HG03378 (cell line): Measurements from ENCODE around the gene GNAL.

Experiments used
- ATAC-seq: cut with Tn5 transposase; IDR thresholded peaks from one replicate; pipeline ENCODE4 v1.9.1; 2021; ENCODE audit warnings: mild to moderate bottlenecking, moderate library complexity; ENCODE audit not compliant: unreplicated experiment

The GNAL gene

DNA sequence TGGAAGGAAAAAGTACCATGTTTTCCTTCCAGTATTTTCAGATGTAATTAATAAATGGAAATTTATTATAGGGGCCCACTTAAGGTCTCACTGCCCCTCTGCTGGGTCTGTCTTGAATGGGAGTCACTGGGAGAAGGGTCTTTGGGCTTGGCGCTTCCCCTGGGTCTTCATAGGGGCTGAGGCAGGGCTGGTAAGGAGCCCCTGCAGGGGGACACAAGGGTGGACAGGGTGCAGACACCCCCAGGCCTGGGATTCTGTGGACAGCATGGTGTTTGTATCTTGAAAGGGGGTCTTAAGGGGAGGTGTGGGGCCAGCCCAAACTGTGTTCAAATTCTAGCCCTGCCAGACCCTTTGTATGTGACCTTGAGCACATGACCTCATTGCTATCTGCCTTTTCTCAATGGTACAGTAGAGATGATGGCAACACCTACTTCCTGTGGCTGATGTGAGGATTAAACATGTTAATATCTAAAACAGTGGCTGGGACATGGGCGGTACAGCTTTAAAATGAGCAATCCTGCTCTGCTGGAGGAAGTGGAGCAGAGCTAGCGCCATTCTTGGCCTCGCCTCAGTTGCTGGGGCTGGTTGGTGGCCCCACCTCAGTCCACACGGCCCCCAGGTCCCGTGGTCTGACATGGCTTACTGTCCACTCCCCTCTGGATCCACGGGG is 71.6 kb downstream of the GNAL start:
- ATAC-seq, result no peak

DNA sequence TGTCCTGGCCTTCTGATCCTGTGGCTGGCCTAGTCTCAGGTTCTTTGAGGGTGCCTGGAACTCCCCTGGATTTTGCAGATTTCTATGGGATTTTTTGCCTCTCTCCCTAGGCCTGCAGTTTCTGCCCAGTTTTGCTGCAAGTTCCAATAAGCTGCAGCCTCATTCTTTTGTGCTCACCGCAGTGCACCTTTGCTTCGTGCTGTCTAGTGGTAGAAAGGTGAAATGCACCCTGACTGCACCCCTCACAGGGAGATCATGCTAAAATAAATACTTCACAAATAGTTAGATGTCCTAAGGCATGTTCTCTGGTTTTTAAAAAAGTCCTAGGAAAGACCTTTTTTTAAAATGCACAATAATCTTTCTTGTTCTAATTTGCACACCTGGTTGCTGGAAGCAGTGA is 72.5 kb downstream of the GNAL start:
- ATAC-seq, result no peak

DNA sequence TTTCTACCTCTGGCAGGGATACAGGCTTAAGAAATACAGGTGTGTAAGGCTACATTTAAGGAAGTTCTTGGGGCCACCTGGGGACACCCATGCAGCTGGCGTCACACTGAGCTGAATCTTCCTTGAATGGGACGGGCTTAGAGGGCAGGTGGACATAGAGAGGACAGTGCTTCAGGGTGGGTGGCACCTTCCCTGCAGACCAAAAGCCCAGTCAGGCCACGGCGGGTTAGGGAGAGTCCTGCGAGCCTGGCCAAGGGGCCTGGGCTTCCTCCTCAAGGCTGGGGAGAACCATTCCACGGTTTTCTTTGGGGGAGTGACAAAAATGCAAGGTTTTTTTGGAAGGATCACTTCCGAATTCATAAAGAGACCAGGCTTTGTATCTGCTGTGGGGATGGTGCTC is 73.4 kb downstream of the GNAL start:
- no peak for ATAC-seq

DNA sequence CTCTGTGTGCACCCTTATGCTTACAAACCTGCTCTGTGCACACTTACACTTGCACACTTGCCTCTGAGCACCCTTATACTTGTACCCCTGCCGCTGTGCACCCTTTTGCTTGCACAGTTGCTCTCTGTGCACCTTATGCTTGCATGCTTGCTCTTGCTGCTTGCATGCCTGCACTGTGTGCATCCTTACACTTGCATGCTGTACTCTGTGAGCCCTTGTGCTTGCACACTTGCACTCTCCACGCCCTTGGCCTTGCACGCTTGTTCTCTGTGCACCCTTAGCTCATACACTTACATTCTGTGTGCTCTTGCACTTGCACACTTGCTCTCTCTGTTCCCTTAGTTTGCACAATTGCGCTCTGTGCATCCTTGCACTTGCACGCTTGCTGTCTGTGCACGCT is 78.3 kb downstream of the GNAL start:
- no peak for ATAC-seq

DNA sequence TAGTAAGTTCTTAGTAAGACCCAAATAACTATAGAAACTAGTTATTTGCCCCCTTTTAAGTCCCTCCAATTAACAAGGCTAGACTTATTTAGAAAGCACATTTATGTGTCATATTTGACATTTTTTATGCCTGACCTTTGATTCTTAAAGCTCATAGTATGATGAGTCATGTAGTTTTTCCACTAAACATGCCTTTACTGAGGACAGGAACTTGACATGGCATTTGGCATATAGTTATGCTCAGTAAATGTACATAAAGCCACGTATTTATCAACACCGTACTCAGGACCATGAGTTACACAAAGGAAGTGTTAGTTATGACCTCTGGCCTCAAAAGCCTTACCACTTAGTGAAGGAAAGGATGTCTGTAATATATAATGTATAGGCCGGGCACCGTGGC is 78.9 kb downstream of the GNAL start:
- no peak for ATAC-seq

DNA sequence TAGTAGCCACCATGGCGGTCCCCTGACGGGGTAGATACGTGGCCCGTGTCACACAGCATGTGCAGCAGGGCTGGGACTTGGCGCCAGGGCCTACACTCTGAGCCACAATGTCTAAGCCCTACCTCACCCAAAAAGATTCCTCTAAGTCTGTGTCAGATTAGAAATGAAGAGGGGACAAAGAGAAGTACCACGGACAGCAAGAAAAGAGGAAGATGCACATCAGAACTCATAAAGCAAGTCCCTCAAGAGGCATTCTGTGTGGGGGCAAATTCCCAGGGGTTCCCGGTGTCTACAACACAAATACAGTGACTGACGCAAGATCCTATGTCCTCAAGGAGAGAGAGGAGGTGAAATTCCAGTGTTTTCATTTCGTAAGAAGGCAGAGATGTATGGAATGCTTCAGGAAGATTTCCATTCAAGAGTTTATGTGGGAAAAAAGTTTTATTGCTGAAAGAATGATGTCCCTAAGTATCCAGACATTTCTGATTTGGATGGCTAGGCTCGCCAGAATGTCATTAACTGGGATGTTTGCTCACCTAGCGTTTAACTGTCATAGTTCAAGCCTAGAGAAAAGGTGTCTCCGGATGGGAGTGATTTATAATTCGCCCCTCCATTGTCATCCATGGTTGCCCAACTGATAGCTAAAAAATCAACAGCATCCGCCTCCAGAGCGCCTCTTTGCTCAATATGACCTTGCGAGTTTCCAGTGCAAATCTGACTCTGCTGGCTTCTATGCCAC is 86.5 kb downstream of the GNAL start:
- ATAC-seq, result no peak

DNA sequence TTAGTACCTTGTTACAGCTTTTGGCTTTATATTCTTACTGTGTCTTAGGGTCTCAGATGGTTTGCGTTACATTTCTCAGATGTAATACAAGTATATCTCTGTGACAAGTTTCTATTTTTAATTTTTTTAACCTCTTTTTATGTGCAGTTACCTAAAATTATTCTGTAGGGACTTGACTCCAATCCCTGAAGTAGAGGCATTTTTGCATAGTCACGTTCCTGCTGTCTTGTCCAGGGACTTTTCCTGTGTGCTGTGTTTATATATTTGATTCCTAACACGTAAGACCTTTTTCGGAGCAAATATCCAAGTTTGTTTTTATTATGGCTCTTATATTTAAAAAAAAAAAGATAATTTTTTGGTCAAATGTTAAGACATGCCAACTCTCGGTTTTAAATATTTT is 91.0 kb downstream of the GNAL start:
- ATAC-seq, result no peak

DNA sequence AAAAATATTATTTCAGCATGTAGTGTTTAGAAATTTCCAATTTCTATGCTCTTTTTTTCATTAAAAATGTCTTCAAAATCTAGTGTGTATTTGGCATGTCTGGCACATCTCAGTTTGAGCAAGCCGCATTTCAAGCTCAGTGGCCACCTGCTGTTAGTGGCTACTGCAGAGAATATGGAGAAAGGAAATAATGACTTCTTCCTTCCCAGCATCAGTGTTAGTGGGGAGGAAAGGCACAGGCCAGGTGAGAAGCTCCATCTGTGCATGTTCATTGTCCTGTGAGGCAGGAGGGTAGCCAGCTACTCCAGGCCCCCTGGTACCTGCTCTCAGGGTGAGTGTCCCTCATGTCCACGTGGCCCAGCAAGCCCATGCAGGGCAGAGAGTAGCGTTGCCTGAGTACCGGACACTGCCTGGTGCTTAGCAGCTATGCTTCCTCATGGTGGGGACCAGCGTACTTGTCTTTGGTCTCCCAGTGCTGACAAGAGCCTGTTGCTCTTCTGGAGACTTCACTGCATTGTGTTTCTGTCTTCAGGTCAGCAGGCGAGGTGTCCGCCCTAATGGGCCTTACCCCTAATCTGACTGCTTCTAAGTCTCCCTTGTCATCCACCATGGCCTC is 94.8 kb downstream of the GNAL start:
- ATAC-seq, result no peak

DNA sequence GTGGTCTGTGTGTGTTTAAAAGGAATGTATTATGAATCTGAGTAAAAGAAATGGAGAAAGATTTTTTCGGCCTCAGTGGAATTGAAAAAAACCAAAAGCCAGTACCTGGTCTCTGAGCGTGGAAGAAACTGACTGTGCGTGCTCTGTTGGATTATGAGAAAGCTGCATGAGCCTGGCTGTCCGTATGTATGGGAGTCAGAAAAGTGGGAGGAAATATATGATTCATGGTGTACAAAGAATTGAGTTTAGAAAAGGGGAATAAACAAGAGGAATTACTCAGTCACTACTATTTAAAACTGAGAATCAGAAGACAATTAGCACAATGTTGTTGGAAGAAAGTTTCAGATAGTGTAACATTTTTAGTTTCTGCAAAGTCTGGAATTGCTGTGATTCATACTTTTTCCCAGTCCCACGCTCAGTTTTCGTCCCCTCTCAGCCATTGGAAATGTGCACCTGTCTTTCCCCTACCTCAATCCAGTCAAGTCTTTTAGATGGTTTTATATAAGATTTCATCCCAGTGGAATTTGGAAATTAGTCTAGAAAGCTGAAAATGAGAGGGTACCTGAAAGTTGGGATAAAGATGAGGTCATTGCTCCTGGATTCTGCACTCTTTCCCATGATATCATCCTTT is 95.7 kb downstream of the GNAL start:
- no peak for ATAC-seq

DNA sequence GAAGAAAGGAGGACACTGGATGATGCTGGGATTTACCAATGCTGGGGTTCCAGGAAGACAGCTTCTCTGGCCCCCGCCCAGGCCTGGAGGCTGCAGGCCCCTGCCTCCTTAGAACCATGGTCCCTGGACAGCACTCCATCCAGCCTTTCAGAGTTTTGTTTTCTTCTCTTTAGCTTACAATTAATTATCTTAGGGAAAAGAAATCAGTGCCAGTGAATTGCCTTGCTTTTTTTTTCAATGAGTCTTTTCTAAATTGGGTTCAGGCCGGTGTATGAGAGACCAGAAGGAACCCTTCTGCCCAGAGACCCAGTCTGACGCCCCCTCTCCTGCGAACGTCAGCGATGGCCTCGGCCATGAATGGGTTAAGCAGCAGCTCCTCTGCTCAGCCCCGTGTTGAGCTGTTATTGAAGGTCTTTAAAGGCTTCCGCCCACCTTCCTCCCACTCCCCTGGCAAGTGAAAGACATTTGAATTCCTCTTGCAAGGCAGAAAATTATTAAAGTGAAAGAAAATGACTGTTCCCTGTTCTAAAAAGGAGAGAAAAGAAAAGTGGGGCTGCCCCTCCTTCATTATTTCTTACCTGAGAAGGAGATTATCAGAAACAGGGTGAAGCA is 96.5 kb downstream of the GNAL start:
- no peak for ATAC-seq

DNA sequence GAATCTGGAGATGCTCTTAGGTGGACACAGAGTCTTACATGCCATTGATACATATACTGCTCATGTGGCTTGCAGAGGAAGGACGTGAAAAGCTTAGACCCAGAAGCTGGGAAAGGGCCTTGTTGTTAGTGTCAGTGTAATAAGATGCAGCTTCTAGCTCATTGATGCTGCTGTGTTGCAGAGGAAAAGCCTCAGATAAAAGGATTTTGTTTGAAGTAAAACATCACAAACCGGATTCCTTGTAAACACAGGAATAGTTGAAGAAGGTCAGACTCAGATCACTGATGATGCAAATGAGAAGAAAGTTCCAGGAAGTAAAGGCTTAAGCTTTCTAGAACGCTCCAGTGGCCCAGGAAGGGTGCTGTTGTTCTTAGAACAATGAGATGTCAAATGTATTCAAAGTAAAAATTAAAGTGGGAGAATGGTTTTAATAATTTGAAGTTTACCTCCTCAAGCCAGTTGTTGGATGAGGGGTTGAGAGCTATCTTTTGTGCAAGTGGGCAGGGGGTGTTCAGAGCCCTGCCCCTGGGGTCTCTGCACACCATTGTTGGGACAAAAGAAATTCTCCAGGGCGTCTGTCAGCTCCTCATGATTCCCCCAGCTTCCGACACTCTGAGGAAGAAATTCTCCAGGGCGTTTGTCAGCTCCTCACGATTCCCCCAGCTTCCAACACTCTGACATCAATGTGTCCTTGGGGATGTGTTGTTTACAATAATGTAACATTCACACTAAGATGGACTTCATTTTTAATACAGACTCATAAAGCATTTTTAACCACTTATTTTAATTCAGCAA is 100.8 kb downstream of the GNAL start:
- no peak for ATAC-seq

DNA sequence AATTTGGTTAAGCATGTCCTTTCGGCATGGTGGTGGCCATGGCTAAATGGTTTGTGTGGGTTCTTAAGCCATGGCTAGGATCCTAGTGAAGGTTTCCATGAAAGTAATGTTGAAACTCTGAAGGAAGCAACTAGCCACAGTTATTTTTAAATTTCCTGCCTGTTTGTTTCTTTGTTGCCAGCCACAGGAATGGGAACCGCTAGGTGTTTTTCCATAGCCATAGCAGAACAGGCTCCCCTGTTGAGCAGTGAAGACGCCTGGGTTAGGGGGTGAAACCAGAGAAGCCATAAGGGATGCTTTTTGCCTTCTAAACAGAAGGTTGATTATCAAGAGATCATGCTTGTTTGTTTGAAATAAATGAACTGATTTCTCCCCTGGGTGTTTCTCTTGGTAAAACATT is 102.1 kb downstream of the GNAL start:
- no peak for ATAC-seq

DNA sequence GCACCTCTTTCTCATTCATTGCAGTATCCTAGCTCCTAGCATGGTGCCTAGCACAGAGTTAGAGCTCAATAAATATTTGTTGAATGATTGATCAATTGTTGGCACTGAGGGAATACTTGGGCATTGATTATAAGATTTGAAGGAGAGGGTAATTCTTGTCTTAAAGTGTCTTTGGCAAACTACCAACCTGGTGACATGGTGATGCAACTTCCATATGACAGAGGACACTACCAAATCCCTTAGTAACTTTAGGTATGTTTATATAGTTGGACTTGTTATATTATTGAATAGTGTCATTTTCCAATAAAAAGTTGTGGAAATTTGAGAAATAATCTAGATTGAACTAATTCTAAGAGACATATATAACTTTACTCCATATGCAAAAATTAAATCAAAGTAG is 103.6 kb downstream of the GNAL start:
- ATAC-seq, result no peak

DNA sequence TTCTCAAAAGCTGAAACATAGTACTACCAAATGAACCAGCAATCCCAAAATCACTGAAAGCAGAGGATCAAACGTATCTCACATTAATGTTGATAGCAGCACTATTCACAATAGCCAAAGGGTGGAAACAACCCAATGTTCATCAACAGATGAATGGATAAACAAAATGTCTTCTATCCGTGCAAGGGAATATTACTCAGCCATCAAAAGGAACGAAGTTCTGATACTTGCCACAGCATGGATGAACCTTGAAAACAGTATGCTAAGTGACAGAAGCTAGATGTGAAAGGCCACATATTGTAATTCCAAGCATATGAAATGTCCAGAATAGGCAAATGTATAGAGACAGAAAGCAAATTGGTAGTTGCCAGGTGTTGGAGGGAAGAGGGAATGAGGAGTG is 105.1 kb downstream of the GNAL start:
- no peak for ATAC-seq

DNA sequence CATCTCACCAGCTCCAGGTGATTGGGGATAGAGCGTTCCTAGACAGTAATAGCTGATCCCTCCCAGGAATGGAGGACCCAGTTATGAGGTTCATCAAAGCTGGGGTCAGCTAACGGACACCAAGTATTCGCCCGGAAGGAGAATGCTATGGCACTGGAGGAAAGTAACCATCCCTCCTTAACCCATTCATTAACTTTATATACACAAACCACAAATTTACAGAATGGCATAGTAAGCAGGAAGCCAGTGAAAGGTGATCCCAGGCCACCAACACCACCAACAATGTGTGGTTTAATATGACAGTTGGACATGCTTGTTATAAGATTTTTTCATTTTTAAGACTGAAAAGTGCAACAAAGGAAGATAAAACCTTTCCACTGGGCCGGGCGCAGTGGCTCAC is 106.9 kb downstream of the GNAL start:
- ATAC-seq, result no peak

DNA sequence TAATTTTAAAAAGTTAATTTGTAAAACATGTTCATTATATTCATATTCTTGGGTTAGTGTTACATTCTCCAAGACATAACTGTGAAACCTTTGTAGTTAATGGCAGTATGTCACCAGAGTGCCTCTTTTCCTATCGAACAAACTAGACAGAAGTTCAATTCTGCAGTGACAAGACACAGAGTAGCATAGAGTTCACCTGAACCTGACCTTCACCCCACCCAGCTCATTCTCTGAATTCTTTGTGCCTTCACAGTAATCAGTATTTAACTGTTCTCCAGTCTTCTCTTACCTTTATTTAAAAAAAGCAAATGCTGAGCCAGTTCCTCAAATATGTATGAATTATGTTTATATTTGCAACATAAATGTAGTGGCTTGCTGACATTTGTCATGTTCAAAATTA is 109.2 kb downstream of the GNAL start:
- ATAC-seq, result no peak

DNA sequence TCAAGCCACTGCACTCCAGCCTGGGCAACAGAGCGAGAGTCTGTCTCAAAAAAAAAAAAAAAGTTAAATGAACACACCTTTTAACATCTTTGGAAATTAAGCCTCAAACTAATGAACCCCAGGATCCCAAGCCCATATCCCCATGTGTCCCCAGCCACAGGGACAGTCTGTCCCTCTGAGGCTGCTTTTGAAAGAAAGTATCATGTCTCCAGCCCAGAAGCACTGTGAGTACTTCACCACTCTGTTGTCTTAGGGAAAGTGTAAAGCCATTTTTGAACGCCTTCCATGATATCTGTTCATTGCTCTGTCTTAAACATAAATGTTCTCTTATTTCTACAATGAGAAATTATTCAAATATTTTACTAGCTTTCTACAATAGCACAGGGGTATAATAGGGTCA is 110.0 kb downstream of the GNAL start:
- no peak for ATAC-seq

DNA sequence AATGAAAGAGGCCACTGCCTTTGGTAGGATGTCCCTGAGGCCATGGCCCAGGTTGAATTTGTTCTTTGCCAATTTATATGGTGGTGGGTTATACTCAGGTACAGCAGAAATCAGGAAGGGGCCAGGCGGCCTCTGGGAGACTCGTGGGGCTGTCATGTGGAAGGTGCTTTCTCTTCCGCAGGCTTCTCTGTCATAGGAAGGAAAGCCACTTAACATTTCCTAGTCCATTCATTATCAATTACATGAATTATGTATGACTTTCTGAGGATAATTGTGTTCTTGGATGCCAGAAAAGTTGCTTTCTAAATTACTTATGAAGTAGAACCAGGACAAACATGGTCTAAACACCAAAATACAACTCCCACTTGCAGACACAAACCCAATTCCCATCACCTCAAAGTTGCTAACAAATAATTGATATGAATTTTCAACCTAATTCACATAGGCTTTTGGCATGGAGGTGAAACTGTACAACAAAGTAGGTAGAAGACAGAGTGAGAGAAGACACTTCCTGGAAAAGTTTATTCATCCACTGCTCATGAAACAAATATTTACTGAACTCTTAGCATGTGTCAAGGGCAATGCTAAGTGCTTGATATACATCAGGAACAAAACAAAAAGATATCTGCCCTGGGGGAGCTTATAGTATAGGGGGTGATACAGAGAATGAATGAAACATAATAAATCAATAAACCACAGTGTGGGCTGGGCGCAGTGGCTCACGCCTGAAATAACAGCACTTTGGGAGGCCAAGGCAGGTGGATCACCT is 111.7 kb downstream of the GNAL start:
- ATAC-seq, result no peak

DNA sequence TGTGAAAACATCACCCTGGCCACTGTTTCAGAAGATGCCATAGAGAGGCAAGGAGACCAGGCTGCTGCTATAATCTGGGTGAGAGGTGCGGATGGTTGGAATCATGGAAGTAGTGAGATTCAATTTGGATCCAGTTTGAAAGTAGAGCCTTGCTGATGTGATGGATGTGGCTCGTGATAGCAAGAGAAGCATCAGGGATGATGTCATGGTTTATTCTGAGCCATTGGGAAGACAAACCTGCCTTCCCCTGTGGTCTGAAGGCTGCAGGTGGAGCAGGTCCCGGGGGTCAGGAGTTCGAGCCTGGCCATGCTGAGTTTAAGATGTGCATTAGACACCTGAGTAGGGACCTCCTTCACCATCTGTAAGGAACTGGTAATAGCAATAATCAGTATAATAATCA is 112.5 kb downstream of the GNAL start:
- ATAC-seq, result no peak

DNA sequence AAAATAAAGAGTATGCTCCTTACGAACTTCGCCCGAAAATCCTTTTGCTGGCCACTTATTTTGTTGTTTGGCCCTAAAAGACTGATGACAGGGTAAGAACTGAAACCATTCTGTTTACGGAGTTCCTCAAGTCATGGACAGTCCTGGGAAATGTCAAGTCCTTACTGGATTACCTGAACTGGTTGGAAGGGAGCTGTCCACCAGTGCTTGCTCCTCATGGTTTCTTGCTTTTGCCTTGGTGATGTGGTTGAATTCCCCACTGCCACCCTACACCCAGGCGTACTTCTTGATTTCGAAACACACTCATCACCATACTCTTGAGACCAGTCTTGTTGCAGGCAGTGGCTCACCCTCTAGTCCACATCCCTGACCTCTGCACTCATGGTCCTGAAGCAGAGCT is 113.1 kb downstream of the GNAL start:
- ATAC-seq, result no peak
